HCT116 (cell line): ENCODE results near the gene ACER3. TPM values are rescaled to one million over a fixed set of nuclear protein-coding genes. Genes with fewer than 3 reads are reported as not detected.

ENCODE experiments used
- ATAC-seq: fragments of 200-7000 bp; cut with Tn5 transposase; 2 replicates; pipeline ENCODE4 v1.9.1; 2020; ENCODE audit warnings: mild to moderate bottlenecking, moderate library complexity
- BruUV-seq: library from RNA; stranded (reverse); fragments of 400-500 nt; replicated peaks from 2 replicates; lab custom pipeline; 2021; lab: Mats Ljungman, UMichigan
- CTCF ChIA-PET: fragments of 300-600 bp; sonication (Branson Sonifier 250); formaldehyde crosslinking; loops from one replicate; lab custom pipeline; 2021; ENCODE audit warnings: antibody characterized with exemption; lab: Charles Lee
- POLR2A ChIA-PET: fragments of 300-600, 350-600 bp; sonication (Branson Sonifier 250); formaldehyde crosslinking; loops from one replicate; lab custom pipeline; 2021; ENCODE audit warnings: antibody characterized with exemption; lab: Charles Lee
- RAD21 ChIA-PET, 2 experiments: fragments of 300-600 bp; sonication (Branson Sonifier 250); formaldehyde crosslinking; loops; one replicate each; lab custom pipeline; 2023; ENCODE audit warnings: low total read pairs in 2 of 2; ENCODE audit not compliant: uncharacterized antibody in 2 of 2, unreplicated experiment in 2 of 2, low non-redundant PET in 1 of 2; lab: Charles Lee
- DNase-seq: peaks from one replicate; pipeline ENCODE4 v3.0.0-alpha.2; 2010; ENCODE audit warnings: low read depth, low spot score
- H2AFZ ChIP-seq: fragments of 200-600 bp; shearing (Covaris generic), sonication (generic); 2 replicates; pipeline ENCODE4 v1.6.1; 2017; ENCODE audit warnings: low read depth, mixed run types, mixed read lengths, antibody characterized with exemption, low read length; ENCODE audit not compliant: poor library complexity, severe bottlenecking
- H3K27ac ChIP-seq: 2 replicates; pipeline ENCODE4 v1.5.1; 2012; ENCODE audit warnings: low read depth, low read length
- H3K27me3 ChIP-seq: fragments of 200-600 bp; sonication (generic); 2 replicates; pipeline ENCODE4 v1.6.1; 2016; ENCODE audit warnings: mixed run types, low read length, mixed read lengths; ENCODE audit not compliant: insufficient read depth
- H3K36me3 ChIP-seq, 2 experiments: fragments of 200-500 bp in 1 of 2; fragments of 200-600 bp in 1 of 2; sonication (Bioruptor generic) in 1 of 2; sonication (generic) in 1 of 2; 2 replicates each; pipeline versions ENCODE4 v1.5.1 to v1.6.1; 2014 to 2016; ENCODE audit warnings: low read length in 2 of 2, inconsistent platforms in 1 of 2, mixed read lengths in 1 of 2, mixed run types in 1 of 2; ENCODE audit not compliant: insufficient read depth in 2 of 2, control insufficient read depth in 1 of 2
- H3K4me1 ChIP-seq, 2 experiments: fragments of 200-600 bp in 1 of 2; sonication (generic) in 1 of 2; 2 replicates each; pipeline versions ENCODE4 v1.5.1 to v1.6.1; 2012 to 2017; ENCODE audit warnings: low read length in 2 of 2, inconsistent platforms in 1 of 2, mild to moderate bottlenecking in 1 of 2, mixed read lengths in 1 of 2, mixed run types in 1 of 2, moderate library complexity in 1 of 2; ENCODE audit not compliant: insufficient read depth in 2 of 2, control insufficient read depth in 1 of 2
- H3K4me2 ChIP-seq: fragments of 200-600 bp; sonication (generic); 2 replicates; pipeline ENCODE4 v1.6.1; 2017; ENCODE audit warnings: mixed run types, low read length, mixed read lengths
- H3K4me3 ChIP-seq, 2 experiments: fragments of 200-600 bp in 1 of 2; sonication (generic) in 1 of 2; replicated peaks in 1 of 2; 2 replicates each; pipeline ENCODE4 v1.5.1; 2011 to 2016; ENCODE audit warnings: low read length in 2 of 2, control low read depth in 1 of 2, low read depth in 1 of 2, mild to moderate bottlenecking in 1 of 2, mixed read lengths in 1 of 2, mixed run types in 1 of 2
- H3K79me2 ChIP-seq: fragments of 200-600 bp; sonication (generic); 2 replicates; pipeline ENCODE4 v1.6.1; 2017; ENCODE audit warnings: mild to moderate bottlenecking, mixed run types, low read length, moderate library complexity, mixed read lengths; ENCODE audit not compliant: insufficient read depth
- H3K9ac ChIP-seq: fragments of 200-600 bp; sonication (generic); 2 replicates; pipeline ENCODE4 v1.6.1; 2016; ENCODE audit warnings: low read length, mixed read lengths
- H3K9me2 ChIP-seq: fragments of 200-600 bp; sonication (generic), shearing (Covaris generic); 2 replicates; pipeline ENCODE4 v1.6.1; 2017; ENCODE audit warnings: mixed run types, mild to moderate bottlenecking, moderate library complexity; ENCODE audit not compliant: insufficient read depth
- H3K9me3 ChIP-seq, 2 experiments: fragments of 200-500 bp in 1 of 2; fragments of 200-600 bp in 1 of 2; sonication (Bioruptor generic) in 1 of 2; sonication (generic) in 1 of 2; 2 replicates each; pipeline ENCODE4 v1.6.1; 2014 to 2017; ENCODE audit warnings: low read length in 2 of 2, mixed read lengths in 2 of 2, inconsistent platforms in 1 of 2, low read depth in 1 of 2, mild to moderate bottlenecking in 1 of 2, mixed run types in 1 of 2, moderate library complexity in 1 of 2; ENCODE audit not compliant: control insufficient read depth in 1 of 2, insufficient read depth in 1 of 2
- H4K20me1 ChIP-seq: fragments of 200-600 bp; sonication (generic), shearing (Covaris generic); 2 replicates; pipeline ENCODE4 v1.6.1; 2017; ENCODE audit warnings: mixed run types, mild to moderate bottlenecking, moderate library complexity; ENCODE audit not compliant: insufficient read depth
- ATF3 ChIP-seq: IDR thresholded peaks from 2 replicates; pipeline ENCODE4 v1.6.1; 2012
- CBX3 ChIP-seq: IDR thresholded peaks from 2 replicates; pipeline ENCODE4 v1.6.1; 2012; ENCODE audit warnings: low read depth
- CEBPB ChIP-seq: IDR thresholded peaks from 2 replicates; pipeline ENCODE4 v1.6.1; 2012; ENCODE audit warnings: low read depth
- EGR1 ChIP-seq: IDR thresholded peaks from 2 replicates; pipeline ENCODE4 v1.6.1; 2012; ENCODE audit warnings: low read depth
- ELF1 ChIP-seq: IDR thresholded peaks from 2 replicates; pipeline ENCODE4 v1.6.1; 2012; ENCODE audit warnings: low read depth, borderline replicate concordance
- EZH2 ChIP-seq: fragments of 200-600 bp; sonication (generic); IDR thresholded peaks from 2 replicates; pipeline ENCODE4 v1.6.1; 2017; ENCODE audit warnings: antibody characterized with exemption, mixed run types
- EZH2phosphoT487 ChIP-seq: fragments of 200-600 bp; IDR thresholded peaks from 2 replicates; pipeline ENCODE4 v1.6.1; 2018; ENCODE audit warnings: antibody characterized with exemption, borderline replicate concordance
- FOSL1 ChIP-seq: IDR thresholded peaks from 2 replicates; pipeline ENCODE4 v1.6.1; 2012; ENCODE audit warnings: low read depth
- MAX ChIP-seq: IDR thresholded peaks from 2 replicates; pipeline ENCODE4 v1.6.1; 2012
- POLR2AphosphoS5 ChIP-seq: IDR thresholded peaks from 2 replicates; pipeline ENCODE4 v1.6.1; 2011; ENCODE audit warnings: mild to moderate bottlenecking, low read depth, low read length, moderate library complexity
- RAD21 ChIP-seq: IDR thresholded peaks from 2 replicates; pipeline ENCODE4 v1.6.1; 2012; ENCODE audit warnings: low read depth, mild to moderate bottlenecking
- SP1 ChIP-seq: IDR thresholded peaks from 2 replicates; pipeline ENCODE4 v1.6.1; 2012; ENCODE audit warnings: low read depth
- YY1 ChIP-seq: IDR thresholded peaks from 2 replicates; pipeline ENCODE4 v1.6.1; 2011; ENCODE audit warnings: low read length, low read depth, moderate library complexity, mild to moderate bottlenecking; ENCODE audit not compliant: insufficient replicate concordance; ENCODE audit errors: extremely low read depth
- ZBTB33 ChIP-seq: IDR thresholded peaks from 2 replicates; pipeline ENCODE4 v1.6.1; 2011; ENCODE audit warnings: mild to moderate bottlenecking, low read length, moderate library complexity; ENCODE audit not compliant: insufficient replicate concordance; ENCODE audit errors: extremely low read depth
- ZNF274 ChIP-seq: fragments of 200-500 bp; sonication (Bioruptor generic); IDR thresholded peaks from 2 replicates; pipeline ENCODE4 v1.6.1; 2014; ENCODE audit warnings: mild to moderate bottlenecking, low read depth, low read length, inconsistent platforms
- intact Hi-C: fragments of 100-400 bp; cut with micrococcal nuclease; formaldehyde crosslinking; loops from 2 replicates; pipeline ENCODE4 v1.10.0; 2022
- total RNA-seq: library from RNA; stranded (reverse); gene quantifications from one replicate; pipeline ENCODE4 v1.2.1, GENCODE V29; 2021; ENCODE audit not compliant: unreplicated experiment
- TF ChIP-seq, protein P1 (sequence below): IDR thresholded peaks from 2 replicates; pipeline ENCODE4 v1.6.1; 2012; ENCODE audit warnings: low read depth

ACER3 gene
- total RNA-seq, 1 experiment from 2014 or later = 19.1 TPM

GRCh38 chr11:76831686-76832310 is 28.9 kb upstream of the ACER3 start:
- ChIA-PET RAD21 (no interaction called here), CTCF (no interaction called here)
- BruUV-seq = no TSS peak

More at GRCh38 chr11:76831686-76832310, 28.9 kb upstream of the ACER3 start:
- Histone ChIP-seq H3K27ac (no peak overlapping the region), H3K36me3 (no peaks in the 10 kb centered on the region), H3K9ac (no peak overlapping the region), H2AFZ (no peak overlapping the region), H4K20me1 (no peaks in the 10 kb centered on the region), H3K4me1 (no peaks in the 10 kb centered on the region), H3K4me2 (no peak overlapping the region), H3K4me3 (no peak overlapping the region), H3K79me2 (no peaks in the 10 kb centered on the region), H3K9me2 (no peaks in the 10 kb centered on the region), H3K9me3 (no peaks in the 10 kb centered on the region), H3K27me3 (no peaks in the 10 kb centered on the region)
- intact Hi-C loops = no loop called here
- DNase-seq (no peak), ATAC-seq (no peak)
- POLR2A ChIA-PET = no interaction called here
- no peak for TF ChIP-seq EGR1
- no peak for TF ChIP-seq FOSL1
- no peak for TF ChIP-seq ZBTB33
- TF ChIP-seq ZNF274 = no peak
- no peak for TF ChIP-seq SP1
- no peak for TF ChIP-seq RAD21
- TF ChIP-seq MAX = no peak
- no peak for TF ChIP-seq EZH2phosphoT487
- TF ChIP-seq ELF1 = no peak
- TF ChIP-seq, protein P1, sequence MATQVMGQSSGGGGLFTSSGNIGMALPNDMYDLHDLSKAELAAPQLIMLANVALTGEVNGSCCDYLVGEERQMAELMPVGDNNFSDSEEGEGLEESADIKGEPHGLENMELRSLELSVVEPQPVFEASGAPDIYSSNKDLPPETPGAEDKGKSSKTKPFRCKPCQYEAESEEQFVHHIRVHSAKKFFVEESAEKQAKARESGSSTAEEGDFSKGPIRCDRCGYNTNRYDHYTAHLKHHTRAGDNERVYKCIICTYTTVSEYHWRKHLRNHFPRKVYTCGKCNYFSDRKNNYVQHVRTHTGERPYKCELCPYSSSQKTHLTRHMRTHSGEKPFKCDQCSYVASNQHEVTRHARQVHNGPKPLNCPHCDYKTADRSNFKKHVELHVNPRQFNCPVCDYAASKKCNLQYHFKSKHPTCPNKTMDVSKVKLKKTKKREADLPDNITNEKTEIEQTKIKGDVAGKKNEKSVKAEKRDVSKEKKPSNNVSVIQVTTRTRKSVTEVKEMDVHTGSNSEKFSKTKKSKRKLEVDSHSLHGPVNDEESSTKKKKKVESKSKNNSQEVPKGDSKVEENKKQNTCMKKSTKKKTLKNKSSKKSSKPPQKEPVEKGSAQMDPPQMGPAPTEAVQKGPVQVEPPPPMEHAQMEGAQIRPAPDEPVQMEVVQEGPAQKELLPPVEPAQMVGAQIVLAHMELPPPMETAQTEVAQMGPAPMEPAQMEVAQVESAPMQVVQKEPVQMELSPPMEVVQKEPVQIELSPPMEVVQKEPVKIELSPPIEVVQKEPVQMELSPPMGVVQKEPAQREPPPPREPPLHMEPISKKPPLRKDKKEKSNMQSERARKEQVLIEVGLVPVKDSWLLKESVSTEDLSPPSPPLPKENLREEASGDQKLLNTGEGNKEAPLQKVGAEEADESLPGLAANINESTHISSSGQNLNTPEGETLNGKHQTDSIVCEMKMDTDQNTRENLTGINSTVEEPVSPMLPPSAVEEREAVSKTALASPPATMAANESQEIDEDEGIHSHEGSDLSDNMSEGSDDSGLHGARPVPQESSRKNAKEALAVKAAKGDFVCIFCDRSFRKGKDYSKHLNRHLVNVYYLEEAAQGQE = no peak
- no peak for TF ChIP-seq CEBPB
- no peak for TF ChIP-seq ATF3
- TF ChIP-seq EZH2 = no peak
- TF ChIP-seq CBX3 = no peak
- TF ChIP-seq POLR2AphosphoS5 = no peak
- TF ChIP-seq YY1 = no peak
